Liver (tissue), 3 donors: Measurements from ENCODE around the gene SLC25A13.

Experiments
- CTCF ChIP-seq: fragments of 150-350 bp; IDR thresholded peaks from 2 replicates; pipeline ENCODE4 v1.5.1; 2017; ENCODE audit warnings: improper control_type of control experiment, low read depth, low read length; ENCODE audit not compliant: missing input control
- GABPA ChIP-seq, 2 donors: IDR thresholded peaks in 1 of 2; conservative IDR thresholded peaks in 1 of 2; 2 replicates each; pipeline ENCODE4 v1.6.1; 2016; ENCODE audit warnings: antibody characterized with exemption in 2 of 2, mild to moderate bottlenecking in 1 of 2, moderate library complexity in 1 of 2
- HNF4G ChIP-seq: IDR thresholded peaks from 2 replicates; pipeline ENCODE4 v1.6.1; 2016; ENCODE audit warnings: antibody characterized with exemption
- JUND ChIP-seq, 2 donors: IDR thresholded peaks; 2 replicates each; pipeline ENCODE4 v1.6.1; 2016; ENCODE audit warnings: antibody characterized with exemption in 2 of 2
- NR2F2 ChIP-seq: IDR thresholded peaks from 2 replicates; pipeline ENCODE4 v1.6.1; 2016; ENCODE audit warnings: antibody characterized with exemption
- RAD21 ChIP-seq, 2 donors: IDR thresholded peaks; 2 replicates each; pipeline ENCODE4 v1.6.1; 2016; ENCODE audit warnings: antibody characterized with exemption in 2 of 2, mild to moderate bottlenecking in 2 of 2
- REST ChIP-seq: IDR thresholded peaks from 2 replicates; pipeline ENCODE4 v1.6.1; 2016; ENCODE audit warnings: antibody characterized with exemption, mild to moderate bottlenecking
- TAF1 ChIP-seq: conservative IDR thresholded peaks from 2 replicates; pipeline ENCODE4 v1.6.1; 2016; ENCODE audit warnings: antibody characterized with exemption, mild to moderate bottlenecking
- ZBTB33 ChIP-seq: IDR thresholded peaks from 2 replicates; pipeline ENCODE4 v1.6.1; 2016; ENCODE audit warnings: antibody characterized with exemption
- donor health status: healthy.
- donor health status: healthy.

GRCh38 chr7:96277921-96278320 lies 44.0 kb downstream of the SLC25A13 start:
- TF ChIP-seq TAF1 (no peak), HNF4G (no peak), CTCF (no peak), JUND (IDR thresholded peaks at IDR 0.05) (no peak), ZBTB33 (no peak), NR2F2 (no peak), GABPA (IDR thresholded peaks at IDR 0.05 in 1 of 2, conservative IDR thresholded peaks at IDR 0.05 in 1 of 2) (no peak), REST (no peak), RAD21 (IDR thresholded peaks at IDR 0.05) (no peak)
